ENCODE results near the gene C1orf232. TPM values are rescaled to one million over a fixed set of nuclear protein-coding genes. Genes with fewer than 3 reads are reported as not detected.

Gene C1orf232
- total and polyA plus RNA-seq, 9 of the 15 experiments (the other 6 are each of a cell fraction or from before 2014, with no cell fraction given): not detected

GRCh38 chr1:26125382-26125781 is 43.4 kb downstream of the C1orf232 start (continued):
- TF ChIP-seq ZSCAN32 (CRISPR knock-in tag; IDR thresholded peaks at IDR 0.05) (no peak), ZNF512 (tag; IDR thresholded peaks at IDR 0.05) (0 out of 2 replicates have a peak, but pooled peaks have one; percentile 53), HNRNPH1 (optimal IDR thresholded peaks at IDR 0.05; ENCODE audit: low read depth, low read length) (no peak), ZNF354B (CRISPR knock-in tag; IDR thresholded peaks at IDR 0.05) (no peak)
- TF ChIP-seq, protein P1, sequence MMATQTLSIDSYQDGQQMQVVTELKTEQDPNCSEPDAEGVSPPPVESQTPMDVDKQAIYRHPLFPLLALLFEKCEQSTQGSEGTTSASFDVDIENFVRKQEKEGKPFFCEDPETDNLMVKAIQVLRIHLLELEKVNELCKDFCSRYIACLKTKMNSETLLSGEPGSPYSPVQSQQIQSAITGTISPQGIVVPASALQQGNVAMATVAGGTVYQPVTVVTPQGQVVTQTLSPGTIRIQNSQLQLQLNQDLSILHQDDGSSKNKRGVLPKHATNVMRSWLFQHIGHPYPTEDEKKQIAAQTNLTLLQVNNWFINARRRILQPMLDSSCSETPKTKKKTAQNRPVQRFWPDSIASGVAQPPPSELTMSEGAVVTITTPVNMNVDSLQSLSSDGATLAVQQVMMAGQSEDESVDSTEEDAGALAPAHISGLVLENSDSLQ (IDR thresholded peaks at IDR 0.05): no peak

GRCh38 chr1:26124418-26125331 is 44.1 kb downstream of the C1orf232 start:
- Histone ChIP-seq H3K4me2 (ENCODE audit: insufficient read depth, low read length) (peak overlapping the region; percentile 41), H3K9ac (ENCODE audit: insufficient read depth in 1 of 2, low read depth in 2 of 2, low read length in 2 of 2) (peak overlapping the region in 1 of 2 experiments; percentile 97; a peak in 2 of 4 replicates), H3K36me3 (ENCODE audit: control insufficient read depth, insufficient read depth, low read length) (peaks cover 42% of the 10 kb centered on the region), H3K27me3 (ENCODE audit: control insufficient read depth in 2 of 2, insufficient read depth in 2 of 2, low read length in 2 of 2) (no peaks in the 10 kb centered on the region), H3K27ac (ENCODE audit: extremely low read depth, low read depth, low read length) (peak overlapping the region; percentile 99), H3K4me3 (no peak overlapping the region), H3K4me1 (replicated peaks in 1 of 2; ENCODE audit: control insufficient read depth in 2 of 2, insufficient read depth in 2 of 2, low read length in 2 of 2) (peaks cover 25 to 79% of the 10 kb centered on the region in 2 experiments), H3K9me1 (ENCODE audit: control insufficient read depth, insufficient read depth, low read length) (no peaks in the 10 kb centered on the region), H4K20me1 (replicated peaks; ENCODE audit: control insufficient read depth, insufficient read depth, low read length) (no peaks in the 10 kb centered on the region), H3K9me3 (replicated peaks; ENCODE audit: control insufficient read depth, insufficient read depth, low read depth, low read length) (no peaks in the 10 kb centered on the region), H3K79me2 (ENCODE audit: control insufficient read depth, insufficient read depth, low read length) (peaks cover 72% of the 10 kb centered on the region), H2AFZ (ENCODE audit: low read depth, low read length) (no peak overlapping the region)
- ATAC-seq (no peak), FAIRE-seq (no peak), DNase-seq (ENCODE audit: extremely low read depth in 1 of 4, low spot score in 3 of 4) (no peak)
- BruUV-seq (replicated peaks): no TSS peak
- CTCF ChIA-PET (ENCODE audit: low intra/inter-chr PET ratio): no interaction called here
- WGBS (ENCODE audit: insufficient coverage, low coverage, missing lambda C conversion rate): 39% methylated on average over 4 of the region's 4 CpGs
- POLR2A ChIA-PET: interaction anchor here (1.1 to 13.3 kb wide), 6 partner anchors 11 to 347 kb away, joined by 3 to 237 read pairs (median 8); partner anchors contain the start of genes HMGN2 and PDIK1L
- intact Hi-C loops (cut with micrococcal nuclease): no loop called here
- in situ Hi-C loops (cut with MboI): no loop called here
- no peak for TF ChIP-seq CHAMP1 (IDR thresholded peaks at IDR 0.05)
- peak; percentile 65; the same call in 1 of the 2 replicates for TF ChIP-seq NFATC3 (IDR thresholded peaks at IDR 0.05)
- TF ChIP-seq, protein P2, sequence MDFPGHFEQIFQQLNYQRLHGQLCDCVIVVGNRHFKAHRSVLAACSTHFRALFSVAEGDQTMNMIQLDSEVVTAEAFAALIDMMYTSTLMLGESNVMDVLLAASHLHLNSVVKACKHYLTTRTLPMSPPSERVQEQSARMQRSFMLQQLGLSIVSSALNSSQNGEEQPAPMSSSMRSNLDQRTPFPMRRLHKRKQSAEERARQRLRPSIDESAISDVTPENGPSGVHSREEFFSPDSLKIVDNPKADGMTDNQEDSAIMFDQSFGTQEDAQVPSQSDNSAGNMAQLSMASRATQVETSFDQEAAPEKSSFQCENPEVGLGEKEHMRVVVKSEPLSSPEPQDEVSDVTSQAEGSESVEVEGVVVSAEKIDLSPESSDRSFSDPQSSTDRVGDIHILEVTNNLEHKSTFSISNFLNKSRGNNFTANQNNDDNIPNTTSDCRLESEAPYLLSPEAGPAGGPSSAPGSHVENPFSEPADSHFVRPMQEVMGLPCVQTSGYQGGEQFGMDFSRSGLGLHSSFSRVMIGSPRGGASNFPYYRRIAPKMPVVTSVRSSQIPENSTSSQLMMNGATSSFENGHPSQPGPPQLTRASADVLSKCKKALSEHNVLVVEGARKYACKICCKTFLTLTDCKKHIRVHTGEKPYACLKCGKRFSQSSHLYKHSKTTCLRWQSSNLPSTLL (IDR thresholded peaks at IDR 0.05): no peak
- no peak for TF ChIP-seq STAT5A (IDR thresholded peaks at IDR 0.05; ENCODE audit: borderline replicate concordance, low read length)
- no peak for TF ChIP-seq PREB (CRISPR knock-in tag; IDR thresholded peaks at IDR 0.05)
